Panc1 (cell line): ENCODE measurements around the gene KDF1. TPM values are rescaled to one million over a fixed set of nuclear protein-coding genes. Genes with fewer than 3 reads are reported as not detected.

ENCODE experiments used
- ATAC-seq: fragments of 200-7000 bp; cut with Tn5 transposase; 2 replicates; pipeline ENCODE4 v1.9.1; 2020; ENCODE audit warnings: mild to moderate bottlenecking, moderate library complexity
- BruUV-seq: library from RNA; stranded (reverse); fragments of 400-500 nt; replicated peaks from 2 replicates; lab custom pipeline; 2021; lab: Mats Ljungman, UMichigan
- CTCF ChIA-PET: fragments of 300-600 bp; sonication (Branson Sonifier 250); formaldehyde crosslinking; loops from one replicate; lab custom pipeline; 2022; ENCODE audit warnings: antibody characterized with exemption; lab: Charles Lee
- POLR2A ChIA-PET: fragments of 300-600 bp; sonication (Branson Sonifier 250); formaldehyde crosslinking; loops from one replicate; lab custom pipeline; 2022; ENCODE audit warnings: antibody characterized with exemption; lab: Charles Lee
- DNase-seq: peaks from one replicate; pipeline ENCODE4 v3.0.0-alpha.2; 2010; ENCODE audit warnings: low read depth, low spot score
- H3K27ac ChIP-seq: 2 replicates; pipeline ENCODE4 v1.5.1; 2011; ENCODE audit warnings: mild to moderate bottlenecking, low read length, inconsistent platforms
- H3K27me3 ChIP-seq: fragments of 200-500 bp; sonication (Bioruptor generic); 2 replicates; pipeline ENCODE4 v1.6.0; 2014; ENCODE audit warnings: low read length, inconsistent platforms; ENCODE audit not compliant: control insufficient read depth, insufficient read depth
- H3K36me3 ChIP-seq: fragments of 200-500 bp; sonication (Bioruptor generic); 2 replicates; pipeline ENCODE4 v1.5.1; 2014; ENCODE audit warnings: inconsistent platforms, mild to moderate bottlenecking, low read length, moderate library complexity; ENCODE audit not compliant: control insufficient read depth, insufficient read depth
- H3K4me1 ChIP-seq: 2 replicates; pipeline ENCODE4 v1.5.1; 2011; ENCODE audit warnings: inconsistent platforms, mild to moderate bottlenecking, low read length, moderate library complexity; ENCODE audit not compliant: control insufficient read depth, insufficient read depth
- H3K4me3 ChIP-seq, 2 experiments: 2 replicates each; pipeline ENCODE4 v1.5.1; 2011 to 2012; ENCODE audit warnings: low read depth in 2 of 2, low read length in 2 of 2, mild to moderate bottlenecking in 2 of 2, inconsistent platforms in 1 of 2, moderate library complexity in 1 of 2
- H3K9me3 ChIP-seq: fragments of 200-500 bp; sonication (Bioruptor generic); 2 replicates; pipeline ENCODE4 v1.5.1; 2014; ENCODE audit warnings: low read depth, mild to moderate bottlenecking, inconsistent platforms, low read length, moderate library complexity; ENCODE audit not compliant: control insufficient read depth, insufficient read depth
- CTCF ChIP-seq: fragments of 450-650 bp; IDR thresholded peaks from 2 replicates; pipeline ENCODE4 v1.5.1; 2017; ENCODE audit warnings: mild to moderate bottlenecking
- POLR2AphosphoS5 ChIP-seq: IDR thresholded peaks from 2 replicates; pipeline ENCODE4 v1.6.1; 2012; ENCODE audit warnings: mild to moderate bottlenecking, low read depth, low read length, moderate library complexity
- SIN3A ChIP-seq: IDR thresholded peaks from 2 replicates; pipeline ENCODE4 v1.6.1; 2012; ENCODE audit warnings: low read depth, mild to moderate bottlenecking, low read length, moderate library complexity, borderline replicate concordance; ENCODE audit not compliant: insufficient read depth
- TCF7L2 ChIP-seq: IDR thresholded peaks from 2 replicates; pipeline ENCODE4 v1.6.1; 2011; ENCODE audit warnings: mild to moderate bottlenecking, low read depth, low read length, inconsistent platforms
- in situ Hi-C: cut with HindIII; loops from 2 replicates; pipeline ENCODE4 v1.10.0; 2016; ENCODE audit warnings: low sequenced_read_pairs, low pct_unique_long_range_greater_than_20kb
- intact Hi-C: fragments of 100-400 bp; cut with micrococcal nuclease; formaldehyde crosslinking; loops from one replicate; pipeline ENCODE4 v1.10.0; 2022; ENCODE audit not compliant: unreplicated experiment
- total RNA-seq: library from RNA; stranded (reverse); gene quantifications from one replicate; pipeline ENCODE4 v1.2.1, GENCODE V29; 2021; ENCODE audit not compliant: unreplicated experiment
- TF ChIP-seq, protein P1 (sequence below), 2 experiments: IDR thresholded peaks; 2 replicates each; pipeline ENCODE4 v1.6.1; 2011 to 2012; ENCODE audit warnings: low read depth in 2 of 2, control low read depth in 1 of 2, low read length in 1 of 2, mild to moderate bottlenecking in 1 of 2, moderate library complexity in 1 of 2; ENCODE audit not compliant: insufficient read depth in 1 of 2

KDF1 gene
- total RNA-seq, 1 experiment from 2014 or later: 3.2 TPM

DNA sequence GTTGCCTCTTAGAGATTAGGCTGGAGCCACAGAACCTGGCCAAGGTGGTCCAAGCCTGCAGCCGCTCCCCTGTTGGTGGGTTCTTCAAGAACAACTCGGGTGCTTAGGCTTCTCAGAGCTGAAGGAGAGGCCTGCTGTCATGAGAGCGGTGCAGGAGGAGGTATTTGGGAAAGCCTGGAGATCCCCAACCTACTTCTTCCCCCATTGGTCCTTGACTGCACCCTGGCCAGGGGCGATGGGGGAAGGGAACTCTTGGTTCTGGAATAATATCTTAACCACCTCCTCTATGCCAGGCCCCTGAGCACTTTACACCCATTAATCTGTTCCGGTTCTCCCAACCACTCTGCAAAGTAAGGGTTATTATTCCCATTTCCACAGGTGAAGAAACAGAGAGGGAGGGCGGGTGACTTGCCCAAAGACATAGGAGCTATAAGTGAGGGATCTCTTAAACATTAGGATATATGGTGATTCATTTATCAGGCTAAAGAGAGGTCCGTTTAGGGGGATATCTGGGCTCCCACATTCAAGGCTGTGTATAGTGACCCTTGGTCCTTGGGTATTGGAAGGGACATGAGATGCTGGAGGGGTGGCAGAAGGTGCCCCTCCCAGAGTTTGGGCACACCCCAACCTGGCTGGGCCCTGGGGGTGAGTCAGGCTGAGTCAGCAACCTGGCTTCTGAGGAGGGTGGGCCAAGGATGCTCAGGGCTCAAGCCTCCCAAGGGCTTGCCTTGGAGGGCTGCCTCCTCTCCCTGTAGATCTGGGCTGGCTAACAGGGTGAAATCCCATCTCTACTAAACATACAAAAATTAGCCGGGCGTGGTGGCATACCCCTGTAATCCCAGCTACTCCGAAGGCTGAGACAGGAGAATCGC is 38.4 kb upstream of the KDF1 start:
- Histone ChIP-seq H3K27me3 (no peaks in the 10 kb centered on the region), H3K9me3 (no peaks in the 10 kb centered on the region), H3K4me3 (no peak overlapping the region), H3K27ac (peak overlapping the region; percentile 82), H3K36me3 (no peaks in the 10 kb centered on the region; the same call in none of the 2 replicates), H3K4me1 (peaks cover 70% of the 10 kb centered on the region)
- TF ChIP-seq TCF7L2 (no peak), POLR2AphosphoS5 (no peak), CTCF (no peak)
- TF ChIP-seq, protein P1, sequence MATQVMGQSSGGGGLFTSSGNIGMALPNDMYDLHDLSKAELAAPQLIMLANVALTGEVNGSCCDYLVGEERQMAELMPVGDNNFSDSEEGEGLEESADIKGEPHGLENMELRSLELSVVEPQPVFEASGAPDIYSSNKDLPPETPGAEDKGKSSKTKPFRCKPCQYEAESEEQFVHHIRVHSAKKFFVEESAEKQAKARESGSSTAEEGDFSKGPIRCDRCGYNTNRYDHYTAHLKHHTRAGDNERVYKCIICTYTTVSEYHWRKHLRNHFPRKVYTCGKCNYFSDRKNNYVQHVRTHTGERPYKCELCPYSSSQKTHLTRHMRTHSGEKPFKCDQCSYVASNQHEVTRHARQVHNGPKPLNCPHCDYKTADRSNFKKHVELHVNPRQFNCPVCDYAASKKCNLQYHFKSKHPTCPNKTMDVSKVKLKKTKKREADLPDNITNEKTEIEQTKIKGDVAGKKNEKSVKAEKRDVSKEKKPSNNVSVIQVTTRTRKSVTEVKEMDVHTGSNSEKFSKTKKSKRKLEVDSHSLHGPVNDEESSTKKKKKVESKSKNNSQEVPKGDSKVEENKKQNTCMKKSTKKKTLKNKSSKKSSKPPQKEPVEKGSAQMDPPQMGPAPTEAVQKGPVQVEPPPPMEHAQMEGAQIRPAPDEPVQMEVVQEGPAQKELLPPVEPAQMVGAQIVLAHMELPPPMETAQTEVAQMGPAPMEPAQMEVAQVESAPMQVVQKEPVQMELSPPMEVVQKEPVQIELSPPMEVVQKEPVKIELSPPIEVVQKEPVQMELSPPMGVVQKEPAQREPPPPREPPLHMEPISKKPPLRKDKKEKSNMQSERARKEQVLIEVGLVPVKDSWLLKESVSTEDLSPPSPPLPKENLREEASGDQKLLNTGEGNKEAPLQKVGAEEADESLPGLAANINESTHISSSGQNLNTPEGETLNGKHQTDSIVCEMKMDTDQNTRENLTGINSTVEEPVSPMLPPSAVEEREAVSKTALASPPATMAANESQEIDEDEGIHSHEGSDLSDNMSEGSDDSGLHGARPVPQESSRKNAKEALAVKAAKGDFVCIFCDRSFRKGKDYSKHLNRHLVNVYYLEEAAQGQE (IDR thresholded peaks at IDR 0.05; ENCODE audit: insufficient read depth in 1 of 2, low read depth in 2 of 2, low read length in 1 of 2): no peak
- POLR2A ChIA-PET: interaction anchor here (0.6 kb wide), 1 partner anchor 20 kb away, joined by 4 read pairs; no protein-coding TSS in a partner anchor
- CTCF ChIA-PET: interaction anchor here (0.6 to 1.3 kb wide), 5 partner anchors 20 to 169 kb away, joined by 3 to 6 read pairs (median 4); no protein-coding TSS in a partner anchor
- BruUV-seq: no TSS peak
- intact Hi-C loops: loop anchor here (5.0 kb wide), 1 partner anchor 44 kb away; no protein-coding TSS in a partner anchor
- peak; percentile 35 for ATAC-seq
- in situ Hi-C loops: no loop called here
- DNase-seq: no peak

DNA sequence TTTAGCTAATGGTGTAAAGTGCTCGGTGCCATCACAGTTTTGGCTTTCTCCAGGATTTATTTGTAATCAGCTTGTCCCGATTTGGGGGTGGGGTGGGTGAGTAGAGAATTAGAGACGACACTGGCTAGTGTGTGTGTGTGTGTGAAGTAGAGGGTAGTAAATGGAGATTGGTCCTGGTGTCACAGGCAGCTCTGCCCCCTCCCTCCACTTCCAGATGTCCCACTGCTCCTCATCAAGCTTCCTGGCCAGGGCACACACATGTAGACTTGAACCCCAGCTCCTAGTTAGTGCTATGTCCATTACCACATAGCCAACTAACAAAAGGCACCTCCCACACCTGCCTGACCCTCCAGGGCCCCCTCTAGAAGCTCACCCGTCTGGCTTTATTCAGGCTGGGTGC is 36.4 kb upstream of the KDF1 start:
- H3K9me3 ChIP-seq: no peaks in the 10 kb centered on the region
- DNase-seq (no peak), ATAC-seq (no peak)
- no TSS peak for BruUV-seq
- ChIA-PET POLR2A (no interaction called here), CTCF (interaction anchor here (0.6 to 1.1 kb wide), 5 partner anchors 8 to 286 kb away, joined by 3 to 10 read pairs (median 5); no protein-coding TSS in a partner anchor)
- H3K36me3 ChIP-seq: no peaks in the 10 kb centered on the region; the same call in none of the 2 replicates
- peak overlapping the region; percentile 78 for H3K27ac ChIP-seq
- peak overlapping the region; percentile 57 to 64; a peak in 3 of 4 replicates for H3K4me3 ChIP-seq
- TF ChIP-seq, protein P1 (IDR thresholded peaks at IDR 0.05; ENCODE audit: insufficient read depth in 1 of 2, low read depth in 2 of 2, low read length in 1 of 2): no peak
- TF ChIP-seq CTCF: no peak
- TF ChIP-seq POLR2AphosphoS5: no peak
- TF ChIP-seq TCF7L2: no peak
- no peak for TF ChIP-seq SIN3A
- H3K27me3 ChIP-seq: no peaks in the 10 kb centered on the region
- in situ Hi-C loops (no loop called here), intact Hi-C loops (loop anchor here (5.0 kb wide), 1 partner anchor 46 kb away; no protein-coding TSS in a partner anchor)
- H3K4me1 ChIP-seq: peaks cover 68% of the 10 kb centered on the region
